Kidney tubule cell (primary cell): ENCODE results near the gene CPM.
A peak's percentile ranks its signal among the peaks of the same experiment; 100 is the strongest.

ENCODE experiments used
- DNase-seq: peaks from one replicate; pipeline ENCODE4 v3.0.0-alpha.2; 2018; ENCODE audit warnings: low spot score

The CPM gene

DNA sequence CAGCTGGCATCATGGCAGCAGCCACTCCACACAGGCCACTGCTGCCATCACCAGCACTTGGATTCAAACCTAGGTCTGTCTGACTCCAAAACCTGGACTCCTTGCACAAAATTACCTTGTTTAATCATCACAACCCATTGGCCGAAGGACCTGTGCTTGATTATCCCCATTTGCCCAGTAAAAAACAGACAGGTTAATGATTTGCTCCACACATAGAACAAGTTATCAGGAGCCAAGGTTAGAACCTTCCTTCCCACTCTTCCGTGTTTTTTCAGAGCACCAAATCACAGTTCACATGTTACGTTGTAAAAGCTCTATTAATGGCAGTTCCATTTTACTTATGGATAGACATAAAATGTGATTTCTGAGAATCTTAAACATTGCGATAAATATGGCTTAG lies 23.5 kb upstream of the CPM start:
- no peak for DNase-seq

DNA sequence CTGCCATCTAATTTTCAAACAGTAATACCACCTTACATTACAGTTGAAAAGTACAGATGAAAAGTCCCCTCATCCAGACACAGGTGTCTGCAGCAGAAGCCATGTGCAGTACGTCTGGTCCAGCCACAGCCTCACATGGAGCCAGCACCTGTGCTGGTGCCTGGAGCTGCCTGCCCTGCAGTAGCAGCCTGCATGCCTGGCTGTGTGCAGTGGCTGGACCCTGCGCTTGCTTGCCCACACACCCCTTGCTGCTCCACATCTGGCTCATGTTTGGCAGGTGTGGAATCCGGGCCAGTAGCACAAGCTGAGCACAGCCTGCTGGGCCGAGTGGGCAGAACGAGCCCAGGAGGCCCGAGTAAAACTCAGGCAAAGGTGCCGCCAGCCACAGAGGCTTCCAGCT lies 21.8 kb upstream of the CPM start:
- DNase-seq: no peak

DNA sequence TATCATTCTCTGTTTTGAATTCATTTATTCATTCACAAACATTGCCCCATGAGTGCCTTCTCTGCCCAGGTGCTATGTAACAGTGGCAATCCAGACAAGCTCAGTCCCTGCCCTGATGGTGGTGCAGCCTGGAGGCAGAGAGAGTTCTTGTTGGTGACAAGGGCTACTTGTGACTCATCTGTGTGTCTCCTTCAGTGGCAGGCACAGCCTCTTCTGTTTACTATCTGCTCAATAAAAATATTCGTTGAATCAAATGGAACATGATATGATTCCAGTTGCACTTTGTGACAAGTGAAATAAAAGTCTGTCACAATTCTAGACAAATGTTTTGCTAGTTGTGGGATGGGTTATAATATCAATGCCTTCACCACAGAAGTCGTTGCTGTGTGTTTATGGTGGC lies 20.6 kb upstream of the CPM start:
- peak; percentile 19 for DNase-seq

DNA sequence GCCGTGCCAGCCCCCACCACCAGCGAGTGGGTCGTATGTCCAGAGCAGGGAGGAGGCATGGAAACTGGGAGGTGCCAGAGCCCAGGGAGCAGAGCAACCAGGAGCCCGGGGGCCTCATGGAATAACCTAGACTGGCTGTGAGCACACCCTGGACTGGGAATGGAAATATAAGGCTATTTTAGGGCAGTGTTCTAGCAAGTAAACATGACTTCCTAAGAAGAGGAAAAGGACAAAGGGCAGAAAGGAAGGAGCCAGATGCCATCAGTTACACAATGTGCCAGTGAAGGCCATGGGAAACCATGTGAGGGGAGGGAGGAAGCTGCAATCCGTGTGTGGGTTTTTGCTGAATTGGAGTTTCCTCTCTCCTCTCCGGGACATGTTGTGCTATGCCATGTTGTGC lies 18.7 kb upstream of the CPM start:
- no peak for DNase-seq

DNA sequence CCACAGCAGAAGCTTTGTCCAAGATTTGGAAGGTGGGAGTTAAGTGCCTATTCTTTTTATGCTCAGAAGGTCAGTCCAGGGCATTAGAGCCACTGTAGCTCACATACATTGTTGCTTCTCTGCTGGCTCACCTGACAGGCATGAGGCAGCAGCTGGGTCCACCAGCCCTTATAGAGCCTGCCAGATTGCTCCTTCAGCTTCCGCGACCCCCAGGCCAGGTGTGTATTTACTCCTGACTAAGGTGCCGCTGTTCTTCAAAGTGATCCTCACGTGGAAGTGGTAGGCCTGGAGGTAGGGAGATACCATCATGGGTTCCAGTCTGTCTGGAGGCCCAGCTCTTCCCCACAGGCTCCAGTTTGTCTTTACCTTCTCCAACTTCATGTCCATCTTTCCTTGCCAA lies 17.5 kb upstream of the CPM start:
- no peak for DNase-seq

DNA sequence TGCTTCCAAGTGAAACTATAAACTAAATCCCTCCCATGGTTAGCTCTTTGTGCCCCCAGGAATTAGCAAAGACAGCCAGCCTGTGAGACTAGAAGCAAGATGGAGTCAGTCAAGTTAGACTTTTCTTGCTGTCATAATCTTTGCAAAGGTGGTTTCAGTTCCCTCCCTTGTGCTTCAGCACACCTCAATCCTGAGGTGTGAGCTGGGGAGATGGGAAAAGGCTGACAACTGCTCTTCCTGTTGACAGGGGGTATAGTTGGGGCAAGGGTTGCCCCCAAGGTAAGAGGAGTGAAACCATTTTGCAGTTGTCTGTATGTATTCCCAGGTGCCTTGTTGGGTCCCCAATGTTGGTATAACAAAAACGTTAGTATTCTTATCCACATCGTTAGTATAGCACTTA lies 12.3 kb upstream of the CPM start:
- DNase-seq: no peak

DNA sequence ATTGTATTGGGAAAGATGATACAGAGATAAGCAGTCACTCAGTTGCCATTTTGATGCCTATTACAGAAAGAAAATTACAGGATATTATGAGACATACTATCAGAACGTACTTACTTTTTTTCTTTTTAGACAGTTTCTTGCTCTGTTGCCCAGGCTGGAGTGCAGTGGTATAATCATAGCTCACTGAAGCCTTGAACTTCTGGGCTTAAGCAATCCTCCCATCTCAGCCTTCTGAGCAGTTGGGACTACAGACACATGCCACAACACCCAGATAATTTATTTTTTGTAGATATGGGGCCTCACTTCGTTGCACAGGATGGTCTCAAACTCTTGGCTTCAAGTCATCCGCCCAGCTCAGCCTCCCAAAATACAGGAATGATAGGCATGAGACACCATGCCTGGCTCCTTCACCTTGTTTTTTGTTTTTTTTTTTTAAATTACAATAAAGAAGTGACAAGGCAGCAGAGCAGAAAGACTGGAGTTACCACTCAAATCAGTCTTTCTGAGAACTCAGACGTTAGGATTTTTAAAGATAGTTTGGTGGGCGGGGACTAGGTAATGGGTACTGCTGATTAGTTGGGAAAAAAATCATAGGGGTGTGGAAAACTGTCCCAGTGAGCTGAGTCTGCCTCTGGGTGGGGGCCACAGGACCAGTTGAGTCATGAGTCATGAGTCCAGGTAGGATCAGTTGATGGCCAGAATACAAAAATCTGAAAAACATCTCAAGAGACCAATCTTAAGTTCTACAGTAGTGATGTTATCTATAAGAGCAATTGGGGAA lies 11.5 kb upstream of the CPM start:
- DNase-seq: no peak

DNA sequence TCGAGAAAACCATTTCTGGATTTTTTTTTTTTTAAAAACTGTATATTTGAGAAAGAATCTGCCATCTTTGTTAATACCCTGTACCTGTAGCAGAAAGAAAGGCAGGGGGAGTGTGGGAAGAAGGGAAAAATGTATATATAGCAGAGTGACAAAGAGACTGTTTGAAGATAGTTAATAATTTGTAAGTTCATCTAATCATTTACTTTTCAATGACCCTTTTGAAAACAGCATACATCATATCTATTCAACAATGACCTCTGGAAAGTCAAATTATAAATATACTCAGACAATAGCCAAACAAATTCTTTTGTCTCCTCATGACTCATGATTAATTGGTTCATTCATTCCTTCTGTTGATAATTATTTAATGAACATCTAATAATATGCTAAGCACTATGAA lies 10.9 kb upstream of the CPM start:
- DNase-seq: peak; percentile 51

DNA sequence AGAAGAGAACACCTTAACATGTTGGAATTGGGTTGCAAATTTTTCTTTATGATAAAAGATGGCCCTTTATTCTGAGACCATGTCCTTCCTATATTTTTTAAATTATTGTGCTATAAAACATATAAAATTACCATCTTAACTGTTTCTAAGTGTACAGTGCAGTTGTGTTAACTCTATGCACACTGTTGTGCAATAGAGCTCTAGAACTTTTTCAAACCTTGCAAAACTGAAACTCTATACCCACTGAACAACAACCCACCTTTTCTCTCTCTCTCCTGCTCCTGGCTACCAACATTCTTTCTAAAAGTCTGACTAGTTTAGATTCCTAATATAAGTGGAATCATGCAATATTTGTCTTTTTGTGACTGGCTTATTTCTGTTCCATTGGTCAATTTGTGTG lies 7.8 kb upstream of the CPM start:
- DNase-seq: no peak

DNA sequence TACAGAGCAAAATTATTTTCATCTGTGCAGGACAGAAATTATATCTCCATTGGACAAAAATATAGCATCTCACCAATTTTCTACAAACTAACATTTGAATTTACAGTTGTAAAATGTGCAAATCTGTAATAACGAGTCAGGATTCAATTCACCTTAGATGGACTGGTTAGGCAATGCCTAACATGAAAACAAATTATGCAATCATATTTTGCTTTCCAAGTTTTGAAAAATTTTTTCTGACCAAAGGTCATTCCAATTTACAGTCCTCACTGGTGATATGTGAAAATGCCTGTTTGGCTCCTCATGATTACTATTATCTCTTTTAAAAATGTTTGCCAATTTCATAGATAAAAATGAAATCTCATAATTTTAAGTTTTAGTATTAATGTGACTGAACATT lies 6.5 kb upstream of the CPM start:
- no peak for DNase-seq

DNA sequence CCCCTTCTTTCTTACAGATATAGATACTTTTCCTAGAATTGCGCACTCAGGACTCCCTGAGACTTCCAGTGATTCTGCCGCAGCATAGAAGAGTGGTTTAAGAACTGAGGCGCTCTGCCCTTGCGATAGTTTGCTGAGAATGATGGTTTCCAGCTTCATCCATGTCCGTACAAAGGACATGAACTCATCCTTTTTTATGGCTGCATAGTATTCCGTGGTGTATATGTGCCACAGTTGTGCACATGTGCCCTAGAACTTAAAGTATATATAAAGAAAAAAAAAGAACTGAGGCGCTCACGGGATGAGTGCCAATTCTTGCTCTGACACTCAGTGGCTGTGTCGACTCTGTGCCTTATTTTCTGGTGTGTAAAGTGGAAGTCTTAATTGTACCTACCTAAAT lies 1.4 kb upstream of the CPM start:
- no peak for DNase-seq

DNA sequence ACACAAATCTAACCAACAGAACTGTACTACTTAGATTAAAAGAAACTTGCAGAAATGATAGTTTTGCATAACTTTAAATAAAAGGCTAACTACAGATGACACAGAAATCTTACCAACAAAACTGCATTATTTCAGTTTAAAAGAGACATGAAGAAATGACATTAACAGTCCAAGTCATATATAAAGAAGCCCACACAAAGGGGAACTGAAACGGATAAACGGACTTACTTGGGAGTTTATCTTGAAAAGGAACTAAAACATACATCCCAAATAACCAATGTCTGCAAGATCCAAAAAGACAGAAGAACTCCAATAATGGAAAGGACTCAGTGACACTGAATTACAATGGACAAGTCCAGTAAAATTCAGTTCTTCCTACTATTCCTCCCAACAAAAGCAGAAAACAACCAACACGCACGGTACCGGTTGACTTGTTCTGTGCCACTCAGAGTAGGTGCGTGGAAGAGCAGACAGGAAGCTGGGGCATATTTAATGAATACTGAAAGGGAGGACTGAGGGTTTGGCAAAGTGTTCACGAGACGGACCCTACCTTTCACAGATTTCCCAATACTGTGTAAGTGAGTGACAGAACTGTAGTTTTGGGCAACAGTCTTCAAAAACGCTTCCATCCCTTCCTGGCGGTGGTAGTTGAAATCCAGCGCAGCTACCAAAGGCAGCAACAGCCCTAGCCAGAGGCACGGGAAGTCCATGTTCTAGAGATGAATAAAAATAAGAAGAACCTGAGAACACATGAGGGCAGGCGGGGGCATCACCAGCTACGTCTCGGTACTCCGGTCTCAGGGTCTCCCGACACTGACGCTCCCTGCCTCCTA lies 627 bp downstream of the CPM start:
- peak; percentile 55 for DNase-seq

DNA sequence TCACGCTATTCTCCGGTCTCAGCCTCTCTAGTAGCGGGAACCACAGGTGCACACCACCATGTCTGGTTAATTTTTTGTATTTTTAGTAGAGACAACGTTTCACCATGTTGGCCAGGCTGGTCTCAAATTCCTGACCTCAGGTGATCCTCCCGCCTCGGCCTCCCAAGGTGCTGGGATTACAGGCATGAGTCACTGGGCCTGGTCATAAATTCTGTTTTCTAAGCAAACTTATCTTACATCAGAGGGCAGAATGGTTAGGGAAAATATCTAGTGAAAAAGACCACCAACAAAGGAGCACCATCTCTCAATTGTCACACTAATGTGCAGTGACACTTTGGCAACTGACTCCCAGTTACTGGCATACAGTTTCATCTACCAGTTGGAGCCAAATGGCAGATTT lies 2.8 kb downstream of the CPM start:
- DNase-seq: no peak

DNA sequence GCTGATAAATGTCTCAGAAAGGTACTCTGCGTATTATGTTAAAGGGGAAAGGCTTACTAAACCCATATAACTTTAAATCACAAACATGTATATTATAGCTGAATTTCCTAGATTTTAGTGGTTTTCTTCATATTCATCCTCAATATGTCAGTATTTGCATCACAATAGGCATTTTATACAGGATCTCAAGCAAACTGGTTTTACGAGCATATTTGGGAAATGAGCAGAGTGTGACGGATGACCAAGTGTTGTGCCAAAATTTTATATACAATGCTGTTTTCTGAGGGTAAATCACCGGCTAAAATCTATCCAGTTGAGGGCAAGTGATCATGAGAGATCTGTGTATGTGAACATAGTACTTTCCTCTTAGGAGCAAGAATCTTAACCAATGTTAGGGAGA lies 8.4 kb downstream of the CPM start:
- DNase-seq: no peak

DNA sequence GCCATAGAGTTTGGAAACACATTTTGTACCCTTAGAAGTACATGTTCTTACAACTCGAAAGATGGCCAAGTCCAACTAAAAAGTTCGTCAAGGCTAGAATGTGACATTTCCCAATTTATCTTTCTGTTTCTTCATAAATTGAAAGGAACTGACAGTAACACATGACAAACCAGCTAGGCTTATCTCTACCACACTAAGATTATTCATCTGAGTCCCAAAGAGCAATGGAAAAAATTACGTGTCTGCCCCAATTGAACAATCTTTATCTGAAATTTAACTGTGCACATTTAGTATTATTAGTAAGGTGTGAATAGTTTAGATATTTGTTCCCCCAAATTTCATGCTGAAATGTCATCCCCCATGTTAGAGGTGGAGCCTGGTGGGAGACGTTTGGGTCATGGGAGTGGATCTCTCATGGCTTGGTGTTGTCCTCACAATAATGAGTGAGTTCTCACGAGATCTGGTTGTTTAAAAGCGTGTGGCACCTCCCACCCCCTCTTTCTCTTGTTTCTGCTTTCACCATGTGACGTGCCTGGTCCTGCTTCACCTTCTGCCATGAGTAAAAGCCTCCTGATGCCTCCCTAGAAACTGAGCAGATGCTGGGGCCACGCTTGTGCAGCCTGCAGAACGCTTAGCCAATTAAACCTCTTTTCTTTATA lies 13.3 kb downstream of the CPM start:
- DNase-seq: no peak

DNA sequence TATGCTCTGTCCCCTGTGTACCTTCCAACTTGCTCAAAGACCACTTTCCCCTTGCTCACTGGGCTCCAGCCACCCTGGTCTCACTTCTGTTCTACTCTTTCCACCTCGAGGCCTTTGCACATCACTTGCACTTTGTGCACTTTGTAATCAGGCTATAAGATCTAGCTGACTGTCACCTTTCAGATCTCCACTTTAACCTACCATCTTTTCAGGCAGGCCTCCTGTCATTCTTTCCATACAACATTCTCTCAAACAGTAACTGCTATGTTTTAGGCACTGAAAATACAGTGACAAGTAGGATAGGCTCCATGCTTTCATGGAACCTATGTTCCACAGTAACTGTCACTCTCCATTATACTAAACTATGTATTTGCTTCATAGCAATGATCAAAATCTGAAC lies 14.0 kb downstream of the CPM start:
- no peak for DNase-seq

DNA sequence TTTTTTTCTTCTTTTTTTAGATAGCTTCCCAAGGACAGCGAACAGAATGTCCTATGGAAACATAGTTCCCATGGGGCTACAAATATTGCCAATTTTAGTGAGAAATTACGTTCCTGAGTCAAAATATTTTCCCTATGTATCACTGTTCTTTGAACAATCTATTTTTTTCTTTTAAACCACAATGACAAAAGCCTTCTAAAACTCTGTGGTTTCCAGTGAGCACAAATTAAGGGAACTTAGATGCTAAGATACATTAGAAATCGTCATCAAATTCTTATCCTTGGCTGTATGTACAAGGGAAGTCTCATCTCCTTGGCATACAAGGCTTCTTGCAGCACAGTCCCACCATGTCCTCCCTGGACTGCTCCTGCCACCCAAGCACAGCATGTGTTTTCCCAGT lies 17.9 kb downstream of the CPM start:
- DNase-seq: peak; percentile 52

DNA sequence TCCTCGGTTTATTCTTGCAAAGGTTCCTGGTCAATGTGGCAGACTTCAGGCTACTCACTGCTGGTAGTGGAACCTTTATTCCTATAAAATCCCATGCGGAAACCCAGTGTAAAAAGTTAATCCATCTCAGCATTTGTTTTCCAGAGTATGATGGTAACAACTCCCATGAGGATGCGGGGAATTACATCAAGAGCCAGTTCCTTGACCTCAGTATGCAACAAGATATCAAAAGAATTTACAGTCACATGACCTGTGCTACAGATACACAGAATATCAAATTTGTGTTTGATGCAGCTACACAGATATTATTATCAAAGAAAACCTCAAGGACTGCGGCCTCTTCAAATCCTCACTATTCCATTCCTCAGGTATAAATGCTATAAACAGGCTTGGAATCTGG lies 19.3 kb downstream of the CPM start:
- DNase-seq: no peak

DNA sequence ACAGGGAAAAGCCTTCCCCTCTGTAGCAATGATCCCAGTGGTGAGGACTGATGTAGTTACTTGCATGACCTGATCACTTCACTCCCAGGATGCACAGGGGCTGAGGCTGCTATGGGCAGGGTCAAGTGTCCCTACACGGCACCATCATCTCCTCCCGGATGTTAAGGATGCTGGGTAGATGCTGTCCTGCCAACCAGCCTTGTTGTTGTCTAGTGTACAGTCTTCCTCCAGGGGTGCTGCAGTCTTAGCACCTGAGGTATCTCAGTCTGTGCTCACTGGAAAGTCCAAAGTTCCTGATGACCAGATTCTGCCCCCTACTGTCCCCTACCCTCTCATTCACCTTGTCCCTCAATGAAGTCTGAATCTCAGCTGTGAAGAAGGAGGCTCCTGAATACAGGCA lies 20.1 kb downstream of the CPM start:
- no peak for DNase-seq

DNA sequence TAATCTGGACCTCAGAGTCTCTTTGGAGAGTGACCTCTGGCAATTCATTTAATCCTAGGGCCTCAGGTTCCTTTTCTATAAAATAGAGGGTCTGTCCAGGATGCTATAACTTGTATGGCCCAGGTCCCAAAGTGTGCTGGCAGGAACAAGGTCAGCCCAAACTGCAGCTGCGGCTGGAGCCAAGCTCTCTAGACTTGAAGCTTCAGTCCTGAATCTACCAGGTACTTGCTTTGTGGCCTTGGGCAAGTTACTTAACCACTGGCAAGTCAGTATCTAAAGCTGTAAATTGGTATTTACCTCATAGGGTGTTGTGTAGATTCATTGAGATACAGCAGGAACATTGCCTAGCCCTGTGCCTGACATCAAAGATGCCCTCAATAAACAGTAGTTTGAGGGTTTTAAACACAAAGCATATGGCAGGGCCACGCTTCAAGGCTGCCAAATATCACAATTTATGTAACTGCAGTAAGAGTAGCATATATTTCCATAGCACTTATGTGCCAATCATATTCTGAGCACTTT lies 21.7 kb downstream of the CPM start:
- no peak for DNase-seq

DNA sequence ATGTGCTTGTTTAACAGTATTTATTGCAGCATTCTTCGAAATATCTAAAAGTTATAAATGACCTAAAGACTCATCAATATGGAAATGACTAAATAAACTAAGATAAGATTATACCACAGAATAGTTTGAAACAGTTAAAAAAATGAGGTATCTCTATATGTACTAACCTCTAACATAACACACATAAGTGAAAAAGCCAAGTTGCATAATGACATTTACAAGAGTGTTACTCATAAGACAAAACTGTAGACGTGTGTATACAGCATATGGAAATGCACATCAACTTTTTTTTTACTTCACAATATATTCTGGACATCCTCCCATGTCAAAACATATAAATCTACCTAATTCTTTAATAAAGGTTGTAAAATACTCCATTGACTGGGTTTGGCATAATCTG lies 22.8 kb downstream of the CPM start:
- no peak for DNase-seq

DNA sequence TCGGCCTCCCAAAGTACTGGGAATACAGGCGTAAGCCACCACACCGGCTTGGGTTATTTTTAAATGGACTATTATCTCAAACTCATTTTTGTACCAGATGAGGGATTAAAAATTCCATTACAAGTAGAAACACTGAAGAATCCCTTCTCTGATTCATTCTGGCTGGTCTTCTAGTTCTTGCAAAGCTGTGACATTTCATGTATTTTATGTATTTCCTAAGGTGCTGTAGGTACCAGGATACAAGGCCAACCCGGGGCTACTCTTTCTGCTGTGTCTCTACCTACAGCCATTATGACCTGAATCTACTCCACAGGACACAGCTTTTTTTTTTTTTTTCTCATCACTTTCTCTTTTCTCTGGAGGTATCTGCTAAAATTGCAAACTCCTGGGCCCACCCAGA lies 24.9 kb downstream of the CPM start:
- DNase-seq: no peak

DNA sequence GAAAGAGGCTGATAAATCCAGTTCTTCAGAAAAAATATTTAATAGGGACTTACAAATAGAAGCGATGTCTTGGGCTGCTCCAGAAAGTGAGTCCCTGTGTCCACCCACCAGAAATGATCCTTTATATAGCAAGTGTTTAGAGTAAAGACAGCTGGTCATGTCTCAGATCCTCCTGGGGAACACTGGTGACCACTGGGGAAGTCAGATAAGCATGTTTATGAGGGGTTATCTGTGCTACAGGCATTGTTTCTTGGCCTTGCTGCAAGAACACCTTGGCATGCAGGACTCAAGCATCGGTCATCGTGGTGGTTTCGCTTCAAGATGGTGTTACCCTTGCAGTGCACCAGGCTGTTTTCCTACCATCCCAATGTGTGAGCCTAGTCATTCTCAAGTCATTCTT lies 27.2 kb downstream of the CPM start:
- no peak for DNase-seq
